Limb (tissue), 2 donors: ENCODE results near the gene THRAP3.
"Not testable (repeated sequence)": the region's sequence is repeated elsewhere in the genome, so short reads cannot be mapped to it uniquely, and the experiment has no call there.

Source experiments
- DNase-seq, 2 donors: peaks; one replicate each; pipeline ENCODE4 v3.0.0-alpha.2; 2016; ENCODE audit errors: extremely low spot score in 2 of 2

THRAP3 gene

GRCh38 chr1:36247538-36247937 lies 23.3 kb downstream of the THRAP3 start:
- no peak for DNase-seq

GRCh38 chr1:36248250-36248894 lies 24.1 kb downstream of the THRAP3 start:
- DNase-seq = no peak

GRCh38 chr1:36251794-36252481 lies 27.7 kb downstream of the THRAP3 start:
- DNase-seq = no peak

- DNase-seq = not testable (repeated sequence)
These were observed 28.2 kb downstream of the THRAP3 start for GRCh38 chr1:36252482-36252824.

- DNase-seq = no peak
These were observed 29.1 kb downstream of the THRAP3 start for GRCh38 chr1:36253161-36253862.

- no peak for DNase-seq
These were observed 32.5 kb downstream of the THRAP3 start for GRCh38 chr1:36256558-36257374.

GRCh38 chr1:36257375-36257767 lies 33.1 kb downstream of the THRAP3 start:
- no peak for DNase-seq

- DNase-seq = no peak
These were observed 34.7 kb downstream of the THRAP3 start for GRCh38 chr1:36258960-36259344.

- DNase-seq = no peak
These were observed 44.7 kb downstream of the THRAP3 start for GRCh38 chr1:36268981-36269380.

GRCh38 chr1:36269408-36269838 lies 45.2 kb downstream of the THRAP3 start:
- DNase-seq = no peak

- no peak for DNase-seq
These were observed 48.8 kb downstream of the THRAP3 start for GRCh38 chr1:36273024-36273423.

GRCh38 chr1:36274201-36274600 lies 50.0 kb downstream of the THRAP3 start:
- DNase-seq = no peak

GRCh38 chr1:36276688-36277087 lies 52.4 kb downstream of the THRAP3 start:
- no peak for DNase-seq

GRCh38 chr1:36279110-36279788 lies 55.0 kb downstream of the THRAP3 start:
- no peak for DNase-seq

- no peak for DNase-seq
These were observed 55.6 kb downstream of the THRAP3 start for GRCh38 chr1:36279789-36280296.

- DNase-seq = peak in 1 of 2 donors; percentile 24
These were observed 59.8 kb downstream of the THRAP3 start for GRCh38 chr1:36284061-36284460.

GRCh38 chr1:36284517-36284916 lies 60.3 kb downstream of the THRAP3 start:
- DNase-seq = no peak

GRCh38 chr1:36285443-36286101 lies 61.3 kb downstream of the THRAP3 start:
- peak; percentile 55 to 88 for DNase-seq

GRCh38 chr1:36286802-36287201 lies 62.6 kb downstream of the THRAP3 start:
- no peak for DNase-seq

GRCh38 chr1:36287595-36287994 lies 63.4 kb downstream of the THRAP3 start:
- no peak for DNase-seq

- no peak for DNase-seq
These were observed 71.1 kb downstream of the THRAP3 start for GRCh38 chr1:36295390-36295789.
